GM12875 (cell line): ENCODE measurements around the gene MECR.

Experiments used
- H3K4me3 ChIP-seq: one replicate; pipeline ENCODE4 v1.5.1; 2011; ENCODE audit warnings: low read depth, low read length, control low read depth
- TF ChIP-seq, protein P1 (sequence below): IDR thresholded peaks from 2 replicates; pipeline ENCODE4 v1.5.1; 2011; ENCODE audit warnings: low read depth, mild to moderate bottlenecking, control low read depth, inconsistent platforms, low read length, moderate library complexity, borderline replicate concordance; ENCODE audit not compliant: insufficient read depth

Gene MECR

DNA sequence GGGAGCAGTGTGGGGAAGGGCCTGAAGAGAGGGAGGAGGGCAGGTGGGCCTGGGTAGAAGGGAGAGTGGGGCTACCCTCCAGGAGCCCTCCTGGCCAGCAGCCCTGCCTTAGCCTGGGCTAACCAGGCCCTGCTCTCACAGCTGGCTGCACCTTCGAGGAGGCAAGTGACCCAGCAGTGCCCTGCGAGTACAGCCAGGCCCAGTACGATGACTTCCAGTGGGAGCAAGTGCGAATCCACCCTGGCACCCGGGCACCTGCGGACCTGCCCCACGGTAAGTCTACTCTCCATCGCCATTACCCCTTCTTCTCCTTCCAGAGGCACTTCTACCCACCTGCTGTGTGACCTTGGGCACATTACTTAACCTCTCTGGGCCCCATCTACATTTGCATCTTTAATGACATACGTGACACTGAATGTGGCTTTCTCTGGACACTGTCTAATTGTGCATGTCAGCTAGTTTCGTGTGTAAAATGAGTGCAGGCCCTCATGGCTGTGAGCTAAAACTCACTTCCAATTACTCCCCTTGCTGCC, 24.5 kb upstream of the MECR start:
- no peak overlapping the region for H3K4me3 ChIP-seq

DNA sequence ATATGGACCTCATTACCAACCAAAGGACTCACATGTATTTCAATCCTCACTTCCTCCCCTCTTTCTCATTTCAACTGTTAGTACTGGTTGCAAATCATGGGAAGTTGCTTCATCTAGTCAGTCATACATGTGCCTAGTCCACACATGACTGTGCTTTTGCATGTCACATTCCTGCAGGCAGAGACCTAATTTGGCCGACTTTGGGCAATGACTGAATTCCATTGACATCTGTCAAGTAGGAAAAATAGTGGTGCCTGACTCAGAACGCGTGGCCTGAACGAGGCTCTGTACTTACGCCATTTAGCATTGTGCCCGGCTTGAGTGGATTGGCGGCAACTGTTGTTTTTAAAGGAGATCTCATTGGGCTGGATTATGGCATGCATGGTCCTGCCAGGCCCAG, 23.6 kb upstream of the MECR start:
- TF ChIP-seq, protein P1, sequence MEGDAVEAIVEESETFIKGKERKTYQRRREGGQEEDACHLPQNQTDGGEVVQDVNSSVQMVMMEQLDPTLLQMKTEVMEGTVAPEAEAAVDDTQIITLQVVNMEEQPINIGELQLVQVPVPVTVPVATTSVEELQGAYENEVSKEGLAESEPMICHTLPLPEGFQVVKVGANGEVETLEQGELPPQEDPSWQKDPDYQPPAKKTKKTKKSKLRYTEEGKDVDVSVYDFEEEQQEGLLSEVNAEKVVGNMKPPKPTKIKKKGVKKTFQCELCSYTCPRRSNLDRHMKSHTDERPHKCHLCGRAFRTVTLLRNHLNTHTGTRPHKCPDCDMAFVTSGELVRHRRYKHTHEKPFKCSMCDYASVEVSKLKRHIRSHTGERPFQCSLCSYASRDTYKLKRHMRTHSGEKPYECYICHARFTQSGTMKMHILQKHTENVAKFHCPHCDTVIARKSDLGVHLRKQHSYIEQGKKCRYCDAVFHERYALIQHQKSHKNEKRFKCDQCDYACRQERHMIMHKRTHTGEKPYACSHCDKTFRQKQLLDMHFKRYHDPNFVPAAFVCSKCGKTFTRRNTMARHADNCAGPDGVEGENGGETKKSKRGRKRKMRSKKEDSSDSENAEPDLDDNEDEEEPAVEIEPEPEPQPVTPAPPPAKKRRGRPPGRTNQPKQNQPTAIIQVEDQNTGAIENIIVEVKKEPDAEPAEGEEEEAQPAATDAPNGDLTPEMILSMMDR: no peak
- H3K4me3 ChIP-seq: no peak overlapping the region

More for the DNA sequence above, 24.5 kb upstream of the MECR start:
- TF ChIP-seq, protein P1: no peak

DNA sequence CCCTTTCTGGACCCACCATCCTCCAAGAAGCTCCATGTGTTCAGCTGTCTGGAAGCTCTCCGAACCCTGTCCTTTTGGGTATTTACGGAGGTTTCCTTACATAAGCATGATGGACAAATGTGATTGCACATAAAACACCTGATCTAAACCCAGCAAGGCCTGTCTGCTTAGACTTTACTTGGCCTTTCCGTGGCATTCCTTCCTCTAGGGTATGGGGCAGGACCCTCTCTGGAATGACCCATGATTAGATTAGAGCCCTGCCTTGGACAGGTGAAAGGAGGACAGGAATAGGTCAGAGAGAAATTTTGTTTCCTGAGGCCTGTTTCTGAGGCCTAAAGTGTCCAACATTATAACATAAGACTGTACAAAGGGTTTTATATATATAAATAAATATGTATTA, 22.4 kb upstream of the MECR start:
- TF ChIP-seq, protein P1: no peak
- H3K4me3 ChIP-seq: no peak overlapping the region

DNA sequence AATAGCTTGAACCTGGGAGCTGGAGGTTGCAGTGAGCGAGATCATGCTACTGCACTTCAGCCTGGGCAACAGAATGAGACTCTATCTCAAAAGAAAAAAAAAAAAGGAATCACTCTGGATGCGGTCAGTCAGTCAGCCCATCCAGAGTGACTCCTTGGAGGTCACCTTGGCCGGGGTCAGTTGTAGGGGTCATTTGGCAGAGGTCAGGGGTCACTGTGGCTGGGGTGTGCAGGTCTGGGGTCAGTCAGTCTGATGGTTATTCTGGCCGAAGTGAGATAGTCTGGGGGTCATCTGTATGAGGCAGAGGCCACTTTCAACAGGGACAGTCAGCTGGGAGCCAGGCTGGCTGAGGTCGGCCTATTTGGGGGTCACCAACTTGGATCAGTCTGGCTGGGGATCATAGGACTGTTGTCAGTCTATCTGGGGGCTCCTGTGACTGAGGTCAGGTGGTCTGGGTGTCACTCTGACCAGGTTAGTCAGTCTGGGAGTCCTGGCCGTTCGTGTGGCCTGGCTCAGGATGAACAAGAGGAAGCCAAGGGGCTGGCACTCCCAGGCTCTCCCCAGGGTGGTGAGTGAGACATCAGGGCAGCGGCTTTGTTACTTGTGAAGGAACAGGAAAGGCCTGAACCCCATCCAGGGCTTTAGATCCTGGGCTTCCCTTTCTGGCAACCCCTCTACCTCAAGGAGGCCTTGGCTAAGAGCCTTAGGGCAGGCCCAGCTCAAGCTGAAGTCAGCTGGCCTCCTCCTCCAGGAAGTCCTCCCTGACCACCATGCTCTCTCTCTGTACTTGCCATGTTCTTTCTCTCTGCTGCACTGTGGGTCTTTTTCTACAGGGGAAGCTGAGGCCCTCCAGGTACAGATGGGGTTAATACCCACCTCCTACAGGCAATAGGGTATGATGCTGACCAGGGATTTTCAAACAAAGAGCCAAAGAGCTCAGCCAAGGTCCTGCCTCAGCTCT, 20.7 kb upstream of the MECR start:
- TF ChIP-seq, protein P1: no peak
- no peak overlapping the region for H3K4me3 ChIP-seq

DNA sequence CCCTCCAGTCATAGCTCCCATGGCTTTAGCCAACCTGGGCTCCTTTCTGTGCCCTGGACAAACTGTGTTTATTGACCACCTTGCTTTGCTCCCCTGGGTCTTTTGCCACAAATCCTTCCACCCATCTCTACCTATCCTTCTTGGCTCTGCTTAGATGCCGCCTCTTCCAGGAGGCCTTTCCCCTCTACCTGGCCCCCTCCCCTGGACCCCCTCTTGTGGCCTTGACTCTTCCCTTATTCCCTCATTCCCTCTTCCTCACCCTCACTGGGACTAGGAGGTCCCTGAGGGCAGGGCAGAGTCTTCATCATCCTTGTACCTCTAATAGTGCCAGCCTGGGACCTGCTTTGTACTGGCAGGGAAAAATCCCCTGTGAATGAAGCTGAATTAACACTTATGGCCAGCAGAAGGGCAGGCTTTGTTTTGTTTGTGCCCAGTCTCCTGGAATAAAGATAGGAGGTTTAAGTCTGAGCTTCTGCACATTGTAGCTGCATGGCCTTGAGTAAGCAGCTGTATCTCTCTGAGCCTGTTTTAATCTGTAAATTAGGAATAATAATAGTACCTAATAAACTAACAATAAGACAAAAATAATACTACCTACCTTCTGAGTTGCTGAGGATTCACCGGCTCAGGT, 19.3 kb upstream of the MECR start:
- no peak overlapping the region for H3K4me3 ChIP-seq
- TF ChIP-seq, protein P1: no peak

DNA sequence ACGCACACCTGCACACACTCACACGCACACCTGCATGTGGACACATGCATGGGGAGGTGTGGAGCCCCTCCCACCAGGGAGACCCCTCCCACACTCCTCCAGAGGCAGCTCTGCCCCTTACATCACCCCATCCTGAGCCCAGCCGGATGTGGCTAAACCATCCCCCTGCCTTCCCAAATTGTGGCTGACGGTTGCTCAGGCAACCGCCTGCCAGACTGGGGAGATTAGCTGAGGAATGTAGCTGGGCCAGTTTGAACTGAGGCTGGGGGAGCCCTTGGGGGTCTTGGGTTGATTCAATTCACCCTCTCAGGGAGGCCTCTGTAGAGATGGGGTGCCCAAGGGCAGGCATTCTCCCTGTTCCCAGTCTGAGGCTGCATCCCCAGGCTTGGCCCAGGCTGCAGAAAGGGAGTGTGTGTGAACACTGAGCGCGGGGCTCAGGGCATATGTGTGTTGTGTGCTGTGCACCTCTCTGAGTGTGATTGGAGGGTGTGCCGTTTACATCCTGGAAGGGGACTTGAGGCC, 18.5 kb upstream of the MECR start:
- no peak overlapping the region for H3K4me3 ChIP-seq
- TF ChIP-seq, protein P1: no peak
